A673 (cell line): ENCODE data around the gene AARS1.
"Not testable (repeated sequence)": the region's sequence is repeated elsewhere in the genome, so short reads cannot be mapped to it uniquely, and the experiment has no call there.

Source experiments
- CTCF ChIP-seq: fragments of 300-800, 200-600 bp; sonication (generic); conservative IDR thresholded peaks from 2 replicates; pipeline ENCODE4 v1.5.1; 2017; ENCODE audit warnings: low read depth, mild to moderate bottlenecking, antibody characterized with exemption, low read length, moderate library complexity, mixed read lengths
- EZH2 ChIP-seq: fragments of 200-600 bp; sonication (generic); IDR thresholded peaks from 2 replicates; pipeline ENCODE4 v1.6.1; 2017; ENCODE audit warnings: borderline replicate concordance, low read depth, mild to moderate bottlenecking, mixed read lengths, antibody characterized with exemption, low read length; ENCODE audit not compliant: poor library complexity, severe bottlenecking

GRCh38 chr16:70238773-70239172 lies 50.5 kb downstream of the AARS1 start:
- not testable (repeated sequence) for TF ChIP-seq EZH2, CTCF
